DND-41 (cell line): Measurements from ENCODE around the gene MAP4K1.
"Not testable (repeated sequence)": the region's sequence is repeated elsewhere in the genome, so short reads cannot be mapped to it uniquely, and the experiment has no call there.

Experiments used
- ATAC-seq: fragments of 200-7000 bp; cut with Tn5 transposase; 3 replicates; pipeline ENCODE4 v1.9.1; 2021; ENCODE audit warnings: low read depth; ENCODE audit not compliant: insufficient read depth
- DNase-seq: peaks from one replicate; pipeline ENCODE4 v3.0.0-alpha.2; 2020
- H2AFZ ChIP-seq: 2 replicates; pipeline ENCODE4 v1.6.0; 2012; ENCODE audit warnings: low read depth, low read length
- H3K27ac ChIP-seq: 2 replicates; pipeline ENCODE4 v1.5.1; 2012; ENCODE audit warnings: low read length, inconsistent platforms
- H3K27me3 ChIP-seq: fragments of 200-600 bp; sonication (generic); 2 replicates; pipeline ENCODE4 v1.6.0; 2012; ENCODE audit warnings: low read length, mild to moderate bottlenecking, inconsistent platforms; ENCODE audit not compliant: insufficient read depth, poor library complexity
- H3K36me3 ChIP-seq: 2 replicates; pipeline ENCODE4 v1.5.1; 2012; ENCODE audit warnings: low read length, inconsistent platforms; ENCODE audit not compliant: insufficient read depth
- H3K4me1 ChIP-seq: 2 replicates; pipeline ENCODE4 v1.5.1; 2012; ENCODE audit warnings: mild to moderate bottlenecking, low read length; ENCODE audit not compliant: insufficient read depth
- H3K4me2 ChIP-seq: 2 replicates; pipeline ENCODE4 v1.6.0; 2012; ENCODE audit warnings: mild to moderate bottlenecking, moderate library complexity, low read length, inconsistent platforms; ENCODE audit not compliant: insufficient read depth
- H3K4me3 ChIP-seq, 2 experiments: fragments of 200-600 bp in 1 of 2; shearing (Covaris generic) in 1 of 2; 2 replicates each; pipeline ENCODE4 v1.5.1; 2012 to 2016; ENCODE audit warnings: inconsistent platforms in 2 of 2, low read length in 2 of 2, mild to moderate bottlenecking in 2 of 2, low read depth in 1 of 2, moderate library complexity in 1 of 2
- H3K79me2 ChIP-seq: 2 replicates; pipeline ENCODE4 v1.6.0; 2012; ENCODE audit warnings: low read length, inconsistent platforms; ENCODE audit not compliant: insufficient read depth
- H3K9ac ChIP-seq: 2 replicates; pipeline ENCODE4 v1.6.0; 2012; ENCODE audit warnings: low read depth, mild to moderate bottlenecking, inconsistent platforms, low read length, moderate library complexity
- H3K9me3 ChIP-seq: 2 replicates; pipeline ENCODE4 v1.5.1; 2012; ENCODE audit warnings: low read length, moderate library complexity, mild to moderate bottlenecking, inconsistent platforms; ENCODE audit not compliant: insufficient read depth, severe bottlenecking
- H4K20me1 ChIP-seq: 2 replicates; pipeline ENCODE4 v1.6.0; 2012; ENCODE audit warnings: low read length; ENCODE audit not compliant: insufficient read depth
- CTCF ChIP-seq: IDR thresholded peaks from 2 replicates; pipeline ENCODE4 v1.5.1; 2012; ENCODE audit warnings: borderline replicate concordance, low read length, moderate library complexity, mild to moderate bottlenecking; ENCODE audit not compliant: poor library complexity, severe bottlenecking; ENCODE audit errors: extremely low read depth
- EZH2 ChIP-seq: IDR thresholded peaks from 3 replicates; pipeline ENCODE4 v1.6.1; 2012; ENCODE audit warnings: borderline replicate concordance, low read depth, mild to moderate bottlenecking, moderate library complexity, low read length, inconsistent platforms; ENCODE audit not compliant: severe bottlenecking

The MAP4K1 gene

GRCh38 chr19:38606131-38606530, 11.6 kb downstream of the MAP4K1 start:
- no peaks in the 10 kb centered on the region for H3K4me1 ChIP-seq
- ATAC-seq (no peak), DNase-seq (no peak)
- no peaks in the 10 kb centered on the region for H3K79me2 ChIP-seq
- no peak overlapping the region for H3K4me3 ChIP-seq
- peaks cover 39% of the 10 kb centered on the region for H3K36me3 ChIP-seq
- no peaks in the 10 kb centered on the region for H3K9me3 ChIP-seq
- no peaks in the 10 kb centered on the region for H3K27me3 ChIP-seq
- no peak overlapping the region for H3K9ac ChIP-seq
- H4K20me1 ChIP-seq = no peaks in the 10 kb centered on the region
- no peak overlapping the region for H2AFZ ChIP-seq
- H3K27ac ChIP-seq = no peak overlapping the region
- no peak overlapping the region for H3K4me2 ChIP-seq
- no peak for TF ChIP-seq CTCF
- TF ChIP-seq EZH2 = no peak

- H3K27ac ChIP-seq, H2AFZ ChIP-seq, H3K27me3 ChIP-seq, H3K79me2 ChIP-seq, H3K9me3 ChIP-seq, ATAC-seq, H3K4me3 ChIP-seq, DNase-seq, H3K4me2 ChIP-seq, H3K4me1 ChIP-seq, H4K20me1 ChIP-seq, H3K9ac ChIP-seq: not testable (repeated sequence)
- peaks cover 21% of the 10 kb centered on the region for H3K36me3 ChIP-seq
Measured at GRCh38 chr19:38602856-38603255, 14.9 kb downstream of the MAP4K1 start.

GRCh38 chr19:38599722-38600121, 18.0 kb downstream of the MAP4K1 start:
- H3K4me2 ChIP-seq = no peak overlapping the region
- ATAC-seq = no peak
- H3K27ac ChIP-seq = no peak overlapping the region
- no peak overlapping the region for H3K9ac ChIP-seq
- TF ChIP-seq EZH2 (no peak), CTCF (no peak)
- H3K79me2 ChIP-seq = no peaks in the 10 kb centered on the region
- no peaks in the 10 kb centered on the region for H3K27me3 ChIP-seq
- H4K20me1 ChIP-seq = no peaks in the 10 kb centered on the region; the same call in 1 of the 2 replicates
- no peaks in the 10 kb centered on the region for H3K9me3 ChIP-seq
- no peaks in the 10 kb centered on the region for H3K4me1 ChIP-seq
- DNase-seq = no peak
- H3K4me3 ChIP-seq = no peak overlapping the region
- no peak overlapping the region for H2AFZ ChIP-seq
- H3K36me3 ChIP-seq = peaks cover 30% of the 10 kb centered on the region

GRCh38 chr19:38597075-38597474, 20.7 kb downstream of the MAP4K1 start:
- no peak overlapping the region for H2AFZ ChIP-seq
- H3K27ac ChIP-seq = no peak overlapping the region
- H4K20me1 ChIP-seq = no peaks in the 10 kb centered on the region; the same call in 1 of the 2 replicates
- no peaks in the 10 kb centered on the region for H3K79me2 ChIP-seq
- H3K9ac ChIP-seq = no peak overlapping the region
- no peaks in the 10 kb centered on the region for H3K9me3 ChIP-seq
- no peak overlapping the region for H3K4me2 ChIP-seq
- TF ChIP-seq CTCF (no peak), EZH2 (no peak)
- H3K4me3 ChIP-seq = no peak overlapping the region
- H3K4me1 ChIP-seq = no peaks in the 10 kb centered on the region
- peaks cover 49% of the 10 kb centered on the region for H3K36me3 ChIP-seq
- no peak for ATAC-seq
- no peak for DNase-seq
- H3K27me3 ChIP-seq = no peaks in the 10 kb centered on the region
